HG03175 (cell line): ENCODE measurements around the gene RASSF5.

Experiments
- ATAC-seq: cut with Tn5 transposase; IDR thresholded peaks from one replicate; pipeline ENCODE4 v1.9.1; 2021; ENCODE audit warnings: mild to moderate bottlenecking, moderate library complexity; ENCODE audit not compliant: unreplicated experiment

RASSF5 gene

GRCh38 chr1:206544562-206545257 lies 37.4 kb downstream of the RASSF5 start:
- ATAC-seq: peak; percentile 73

GRCh38 chr1:206545351-206545750 lies 38.0 kb downstream of the RASSF5 start:
- no peak for ATAC-seq

GRCh38 chr1:206547104-206547503 lies 39.8 kb downstream of the RASSF5 start:
- ATAC-seq: no peak

DNA sequence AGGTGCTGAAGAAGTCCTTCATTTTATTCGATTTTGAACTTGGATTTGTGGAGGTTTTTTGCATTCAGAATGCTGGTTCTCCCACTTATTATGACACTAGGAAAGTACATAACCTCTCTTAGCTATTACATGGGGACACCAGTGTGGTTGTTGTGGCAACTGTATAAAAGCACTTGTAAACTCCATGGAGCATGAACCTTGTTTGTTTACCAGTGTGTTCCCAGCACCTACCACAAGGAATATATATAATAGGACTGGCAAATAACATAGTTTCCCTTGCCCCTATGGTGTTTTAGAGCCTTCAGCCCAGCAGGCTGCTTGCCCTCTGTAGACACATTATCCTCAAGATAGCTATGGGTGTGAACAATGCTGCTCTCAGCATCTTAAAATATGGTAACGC lies 43.1 kb downstream of the RASSF5 start:
- ATAC-seq: no peak

- ATAC-seq: no peak
Observed at GRCh38 chr1:206551296-206551985, 44.1 kb downstream of the RASSF5 start.

- no peak for ATAC-seq
Observed at GRCh38 chr1:206551986-206552326, 44.6 kb downstream of the RASSF5 start.

DNA sequence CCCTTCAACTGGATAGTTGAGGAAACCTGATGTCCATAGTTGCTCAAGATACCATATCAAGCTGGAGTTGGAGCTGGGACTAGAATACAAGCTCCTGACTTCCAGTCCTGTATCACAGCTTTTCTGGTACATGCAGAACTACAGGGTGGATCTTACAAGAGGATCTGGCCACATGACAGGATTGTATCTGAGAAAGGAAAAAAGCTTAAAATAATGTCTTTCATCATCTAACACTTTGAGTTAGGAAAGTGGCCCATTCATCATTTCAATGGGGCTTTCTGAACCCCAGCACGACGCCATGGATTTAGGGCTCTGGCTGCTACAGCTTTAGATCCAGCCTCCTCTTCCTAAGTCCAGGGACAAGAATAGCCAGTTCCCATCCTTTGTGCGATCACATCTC lies 46.9 kb downstream of the RASSF5 start:
- no peak for ATAC-seq

GRCh38 chr1:206554701-206555472 lies 47.6 kb downstream of the RASSF5 start:
- no peak for ATAC-seq

DNA sequence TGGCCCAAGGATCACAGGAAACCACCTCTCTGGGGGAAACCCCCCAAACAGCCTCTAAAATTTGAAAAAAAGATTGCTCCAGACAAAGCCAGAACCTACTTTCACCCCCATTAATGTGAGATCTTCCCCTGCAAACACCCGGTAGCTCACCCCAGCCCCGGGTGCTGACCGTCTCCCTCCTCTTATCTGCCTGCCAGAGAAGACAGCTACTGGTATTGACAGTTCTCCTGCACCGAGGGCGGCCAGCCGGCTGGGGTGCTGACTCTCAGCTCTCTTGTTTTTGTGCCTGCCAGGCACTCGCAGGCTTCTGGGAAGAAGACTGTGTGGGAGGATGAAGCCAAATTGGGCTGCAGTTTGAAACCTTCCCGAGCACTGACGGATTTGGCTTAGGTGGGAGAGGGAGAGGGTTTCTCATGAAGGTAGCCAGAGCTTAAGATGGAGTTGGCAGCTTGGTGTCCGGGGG lies 48.2 kb downstream of the RASSF5 start:
- ATAC-seq: no peak

DNA sequence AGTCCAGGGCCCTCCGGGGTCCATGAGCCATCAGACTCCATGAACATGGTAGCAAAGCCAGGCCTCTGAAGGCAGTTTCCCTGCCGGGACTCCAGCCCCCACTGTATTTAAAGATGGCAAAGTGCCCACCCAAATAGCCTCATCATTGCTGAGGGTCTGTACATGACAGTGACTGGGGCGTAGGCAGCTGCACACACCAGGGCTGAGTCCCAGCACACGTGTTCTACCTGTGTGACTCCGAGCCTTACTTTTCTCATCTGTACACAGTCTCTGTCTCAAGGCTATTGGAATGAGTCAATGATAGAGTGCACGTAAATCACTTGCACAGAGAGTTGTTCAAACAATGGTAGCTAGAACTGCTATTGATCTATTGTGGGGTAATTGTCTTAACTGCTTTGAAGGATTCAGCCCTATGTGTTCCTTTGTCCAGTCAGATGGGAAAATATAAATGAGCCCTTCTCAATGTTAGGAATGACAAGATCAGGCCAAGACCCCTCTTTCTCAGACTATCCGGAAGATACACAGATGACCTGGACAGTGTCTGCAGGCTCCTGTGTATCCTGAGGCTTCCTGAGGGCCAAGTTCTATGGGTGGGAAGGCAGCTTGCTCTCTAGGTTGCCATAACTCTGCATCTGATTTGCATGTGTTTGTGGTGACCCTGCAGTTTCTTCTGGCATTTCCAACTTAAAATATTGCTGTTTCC lies 48.9 kb downstream of the RASSF5 start:
- ATAC-seq: peak; percentile 7

DNA sequence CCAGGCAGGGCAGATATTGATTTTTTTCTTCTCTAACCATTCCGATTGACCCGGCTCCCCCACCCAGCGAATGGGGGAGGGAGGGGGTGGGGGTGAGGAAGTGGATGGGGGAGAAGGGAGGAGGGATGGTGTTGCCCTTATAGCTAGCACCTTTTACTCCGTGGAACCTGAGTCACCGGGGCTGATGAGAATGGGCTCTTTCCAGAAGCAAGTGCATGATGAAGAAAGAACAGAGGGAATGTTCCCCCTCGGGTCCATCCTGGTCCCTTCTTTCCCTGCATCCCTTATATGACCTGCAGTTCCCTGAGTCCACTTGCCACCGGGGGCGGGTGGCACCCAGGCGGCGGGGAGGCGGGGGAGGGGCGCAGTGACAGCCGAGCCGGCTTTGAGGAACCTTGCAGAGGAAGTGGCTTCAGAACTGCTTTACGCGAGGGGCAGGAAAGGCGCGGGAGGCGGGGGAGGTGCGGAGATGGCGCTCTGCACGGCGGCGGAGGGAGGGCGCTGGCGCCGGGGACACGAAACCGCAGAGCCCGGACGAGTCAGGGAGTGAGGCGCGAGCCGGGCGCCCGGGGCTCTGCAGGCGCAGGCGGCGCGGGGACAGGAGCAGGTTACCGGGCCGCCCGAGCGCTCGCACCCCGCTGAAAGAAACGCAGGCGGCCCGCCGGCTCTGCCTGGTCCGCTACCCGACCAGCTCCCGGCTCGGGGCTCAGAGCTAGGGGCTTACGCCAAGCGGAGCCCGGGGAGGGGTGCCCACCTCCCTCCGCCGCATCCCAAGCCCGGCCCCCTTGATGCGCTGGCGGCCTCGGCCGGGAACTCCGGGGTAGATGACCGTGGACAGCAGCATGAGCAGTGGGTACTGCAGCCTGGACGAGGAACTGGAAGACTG lies 49.7 kb downstream of the RASSF5 start:
- peak; percentile 59 for ATAC-seq

DNA sequence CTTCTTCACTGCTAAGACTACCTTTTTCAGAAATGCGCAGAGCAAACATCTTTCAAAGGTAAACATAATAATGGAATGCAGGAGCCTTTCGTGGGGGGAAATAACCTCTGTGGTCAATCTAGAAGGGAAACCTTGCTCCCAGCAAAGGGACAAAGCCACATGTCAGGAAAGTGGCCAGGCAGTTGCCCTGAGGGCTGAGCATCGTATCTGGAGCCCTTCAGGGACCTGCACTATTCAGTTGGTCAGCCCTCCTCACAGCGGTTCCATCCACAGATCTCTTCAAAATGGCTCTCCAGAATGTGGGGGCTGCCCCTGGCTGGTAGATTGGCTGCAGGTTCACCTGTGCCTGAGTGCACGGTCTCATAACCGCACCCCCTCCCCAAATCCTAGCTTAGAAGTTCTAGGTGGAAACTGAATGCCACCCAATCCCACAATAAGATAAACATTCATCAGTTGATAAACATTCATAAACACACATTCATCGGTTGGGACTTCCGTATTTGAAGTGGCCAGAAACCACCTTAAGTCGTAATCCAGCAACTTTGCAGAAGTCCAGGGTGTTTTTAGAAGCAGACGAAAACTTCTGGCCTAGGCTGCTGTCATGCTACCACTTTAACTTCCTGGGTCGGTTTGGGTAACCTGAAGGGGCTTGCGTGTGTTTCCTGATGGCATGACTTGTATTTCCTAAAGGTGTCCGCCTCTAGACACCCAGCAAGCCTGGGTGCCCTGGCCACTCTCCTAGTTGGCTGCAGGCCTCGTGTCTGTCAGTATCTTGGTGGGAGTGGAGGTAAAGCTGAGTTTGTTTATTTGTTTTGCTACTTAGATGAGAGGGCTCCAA lies 50.5 kb downstream of the RASSF5 start:
- no peak for ATAC-seq

- ATAC-seq: no peak
Observed at GRCh38 chr1:206558794-206559671, 51.7 kb downstream of the RASSF5 start.

DNA sequence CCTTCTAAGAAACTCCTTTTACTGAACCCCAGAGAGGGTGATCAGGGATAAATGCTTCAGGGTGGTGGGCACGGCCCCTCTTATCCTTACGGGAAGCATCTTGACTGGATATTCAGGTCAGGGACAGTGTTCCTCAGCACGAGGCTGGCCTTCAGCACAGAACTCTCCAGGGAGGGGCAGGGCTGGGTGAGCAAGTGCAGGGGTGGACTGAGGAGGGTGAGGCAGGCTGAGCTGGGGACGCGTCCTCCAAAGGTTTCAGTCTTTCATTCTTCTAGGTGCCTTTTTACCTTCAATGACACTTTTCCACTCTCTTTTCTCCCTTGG lies 52.3 kb downstream of the RASSF5 start:
- no peak for ATAC-seq

- ATAC-seq: no peak
Observed at GRCh38 chr1:206560007-206560716, 52.8 kb downstream of the RASSF5 start.

GRCh38 chr1:206563367-206564207 lies 56.3 kb downstream of the RASSF5 start:
- ATAC-seq: peak; percentile 30

DNA sequence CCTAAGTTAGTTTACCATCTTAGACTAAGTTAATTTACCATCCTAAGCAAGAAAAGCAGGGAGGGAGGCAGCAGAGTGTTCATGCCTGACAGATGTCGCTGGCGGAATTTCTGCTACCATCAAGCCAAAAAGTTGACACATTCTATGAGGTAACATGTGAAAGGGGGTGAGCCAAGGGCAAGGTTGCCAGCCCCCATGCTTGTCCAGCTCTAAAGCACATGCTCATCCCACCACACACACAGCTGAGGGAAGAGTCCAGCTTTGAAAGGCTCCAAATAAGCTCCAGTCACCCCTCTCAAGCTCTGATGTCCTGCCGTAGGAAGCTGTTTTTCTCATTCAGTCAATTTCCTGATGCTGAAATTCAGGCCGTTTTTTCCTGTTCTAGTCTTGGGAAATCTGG lies 58.7 kb downstream of the RASSF5 start:
- no peak for ATAC-seq
